VCaP (cell line): ENCODE measurements around the gene LCN10.

Source experiments
- H3K27ac ChIP-seq: fragments of 450-650 bp; 2 replicates; pipeline ENCODE4 v1.5.1; 2017
- TF ChIP-seq, protein P1 (sequence below): fragments of 450-650 bp; conservative IDR thresholded peaks from 2 replicates; pipeline ENCODE4 v1.5.1; 2017; ENCODE audit warnings: mild to moderate bottlenecking, moderate library complexity

The LCN10 gene

DNA sequence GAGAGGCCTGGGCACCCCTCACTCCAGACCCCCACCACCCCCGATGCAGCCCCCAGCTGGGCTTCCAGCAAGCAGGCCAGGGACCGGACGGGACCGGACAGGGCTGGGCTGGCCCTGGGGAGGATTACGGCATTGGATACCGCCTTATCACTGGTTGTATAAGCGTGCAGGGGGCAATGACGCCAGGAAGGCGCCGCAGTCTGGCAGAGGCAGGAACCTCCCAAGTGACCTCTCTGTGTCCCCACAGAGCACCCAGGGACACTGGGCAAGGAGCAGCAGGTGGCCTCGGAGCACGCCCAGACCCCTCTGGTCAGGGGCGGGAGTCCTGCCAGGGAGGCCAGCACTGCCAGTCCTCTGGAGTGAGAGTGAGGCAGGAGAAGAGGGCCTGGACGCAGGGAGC, 22.3 kb upstream of the LCN10 start:
- H3K27ac ChIP-seq: 0 out of 2 replicates have a peak overlapping the region, but pooled peaks have one; percentile 50
- TF ChIP-seq, protein P1, sequence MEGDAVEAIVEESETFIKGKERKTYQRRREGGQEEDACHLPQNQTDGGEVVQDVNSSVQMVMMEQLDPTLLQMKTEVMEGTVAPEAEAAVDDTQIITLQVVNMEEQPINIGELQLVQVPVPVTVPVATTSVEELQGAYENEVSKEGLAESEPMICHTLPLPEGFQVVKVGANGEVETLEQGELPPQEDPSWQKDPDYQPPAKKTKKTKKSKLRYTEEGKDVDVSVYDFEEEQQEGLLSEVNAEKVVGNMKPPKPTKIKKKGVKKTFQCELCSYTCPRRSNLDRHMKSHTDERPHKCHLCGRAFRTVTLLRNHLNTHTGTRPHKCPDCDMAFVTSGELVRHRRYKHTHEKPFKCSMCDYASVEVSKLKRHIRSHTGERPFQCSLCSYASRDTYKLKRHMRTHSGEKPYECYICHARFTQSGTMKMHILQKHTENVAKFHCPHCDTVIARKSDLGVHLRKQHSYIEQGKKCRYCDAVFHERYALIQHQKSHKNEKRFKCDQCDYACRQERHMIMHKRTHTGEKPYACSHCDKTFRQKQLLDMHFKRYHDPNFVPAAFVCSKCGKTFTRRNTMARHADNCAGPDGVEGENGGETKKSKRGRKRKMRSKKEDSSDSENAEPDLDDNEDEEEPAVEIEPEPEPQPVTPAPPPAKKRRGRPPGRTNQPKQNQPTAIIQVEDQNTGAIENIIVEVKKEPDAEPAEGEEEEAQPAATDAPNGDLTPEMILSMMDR: no peak

DNA sequence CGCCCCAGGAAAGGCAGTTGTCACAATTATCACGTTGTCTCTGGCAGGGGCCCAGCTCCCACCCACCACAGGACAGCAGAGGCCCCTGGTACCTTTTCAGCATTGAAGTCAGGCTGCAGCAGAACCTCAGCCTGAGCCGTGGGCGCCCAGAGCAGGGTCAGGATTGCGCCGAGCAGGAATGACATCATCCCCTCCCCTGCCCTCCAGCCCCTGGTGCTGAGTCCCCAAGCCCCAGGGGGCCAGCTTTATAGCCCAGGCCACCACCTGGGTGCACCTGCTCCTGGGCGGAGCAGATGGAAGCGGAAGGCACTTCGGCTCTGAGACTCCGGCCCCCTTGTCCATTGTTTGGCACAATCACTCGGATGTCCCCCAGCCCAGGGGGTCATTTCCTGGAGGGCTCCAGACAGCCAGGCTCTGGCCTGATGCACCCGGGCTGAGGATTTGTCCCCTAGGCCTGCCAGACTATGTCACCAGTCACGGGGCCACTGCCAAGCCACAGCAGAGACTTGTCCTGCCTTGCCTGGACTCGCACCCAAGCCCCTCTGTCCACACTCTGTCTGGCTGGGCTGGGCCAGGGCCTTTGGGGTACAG, 21.7 kb upstream of the LCN10 start, which contains the start of gene LCN15:
Gene LCN15, minus strand, starts transcription at position 218 of the 591 bp plus-strand sequence. Its CDS starts 30 bp downstream, at position 188.
- peak within 1 kb of the TSS; percentile 50; the same call in 1 of the 2 replicates for H3K27ac ChIP-seq
- TF ChIP-seq, protein P1: no peak

DNA sequence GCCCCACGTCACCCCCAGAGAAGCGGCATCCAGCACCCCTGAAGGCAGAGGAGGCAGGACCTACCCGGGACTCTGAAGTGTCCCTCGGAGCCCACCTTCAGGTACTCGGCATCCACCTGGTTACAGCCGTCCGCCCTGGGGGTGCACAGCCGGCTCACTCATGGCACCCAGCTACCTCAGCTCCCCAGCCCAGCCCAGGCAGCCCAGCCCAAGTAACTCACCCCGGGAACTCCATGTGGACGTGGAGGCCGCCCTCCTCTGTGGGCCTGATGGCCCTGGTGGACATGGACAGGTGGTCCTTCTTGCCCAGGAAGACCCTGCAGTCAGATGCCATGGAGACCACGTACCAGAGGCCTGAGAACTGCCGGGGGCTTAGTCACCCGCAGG, 20.9 kb upstream of the LCN10 start:
- TF ChIP-seq, protein P1: no peak
- no peak overlapping the region; the same call in 1 of the 2 replicates for H3K27ac ChIP-seq

DNA sequence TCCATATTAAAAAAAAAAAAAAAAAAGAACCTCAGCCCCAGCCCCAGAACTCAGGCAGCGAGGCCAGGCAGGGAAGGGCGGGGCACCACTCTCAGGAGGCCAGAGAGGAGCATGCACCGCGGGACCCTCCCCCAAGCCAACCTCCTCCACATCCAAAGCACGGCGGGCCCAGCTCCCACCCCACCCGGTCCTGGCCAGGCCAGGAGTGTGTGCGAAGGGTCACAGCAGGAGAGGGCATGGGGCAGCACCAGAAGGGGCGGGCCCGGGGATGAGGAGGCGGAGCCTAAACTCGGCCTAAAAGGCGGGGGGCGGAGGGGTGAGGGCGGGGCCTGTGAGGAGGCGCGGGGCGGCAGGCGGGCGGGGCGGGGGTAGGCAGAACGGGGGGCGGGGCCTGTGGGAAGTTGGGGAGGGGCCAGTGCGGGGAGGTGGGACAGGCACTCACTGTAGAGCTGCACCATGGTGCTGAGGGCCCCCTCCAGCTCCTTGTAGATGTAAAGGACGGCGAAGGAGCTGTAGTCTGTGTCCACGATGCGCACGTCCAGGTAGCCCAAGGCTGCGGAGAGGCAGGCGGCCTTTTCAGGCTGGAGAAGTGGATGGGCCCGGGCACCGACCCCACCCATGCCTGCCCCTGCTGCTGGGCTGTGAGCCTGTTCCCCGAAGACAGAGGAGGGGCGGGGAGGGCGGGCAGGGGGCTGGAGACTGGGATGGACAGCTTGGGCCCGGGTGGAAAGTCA, 20.3 kb upstream of the LCN10 start:
- no peak overlapping the region; the same call in 1 of the 2 replicates for H3K27ac ChIP-seq

DNA sequence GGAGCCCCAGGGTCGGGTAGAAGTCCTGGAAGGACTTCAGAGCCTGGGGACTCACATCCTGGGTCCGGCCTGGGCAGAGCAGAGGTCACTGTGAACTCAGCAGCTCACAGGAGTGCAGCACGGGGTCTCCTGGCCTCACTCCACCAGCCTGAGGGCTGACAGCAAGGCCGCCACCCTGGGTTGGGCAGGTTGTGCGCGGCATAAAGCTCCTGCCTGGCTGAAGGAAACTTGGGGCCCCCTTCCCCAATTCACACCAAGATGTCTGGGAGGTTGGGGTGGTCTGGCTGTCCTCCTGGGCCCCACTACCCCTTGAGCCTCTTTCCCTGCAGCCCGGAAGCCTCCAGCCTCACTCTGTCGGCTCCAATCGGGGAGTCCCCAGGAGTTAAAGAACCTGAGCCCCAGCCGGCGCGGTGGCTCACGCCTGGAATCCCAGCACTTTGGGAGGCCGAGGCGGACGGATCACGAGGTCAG, 19.5 kb upstream of the LCN10 start:
- no peak overlapping the region for H3K27ac ChIP-seq
- TF ChIP-seq, protein P1: no peak

More for the DNA sequence above, 20.3 kb upstream of the LCN10 start:
- TF ChIP-seq, protein P1: no peak

DNA sequence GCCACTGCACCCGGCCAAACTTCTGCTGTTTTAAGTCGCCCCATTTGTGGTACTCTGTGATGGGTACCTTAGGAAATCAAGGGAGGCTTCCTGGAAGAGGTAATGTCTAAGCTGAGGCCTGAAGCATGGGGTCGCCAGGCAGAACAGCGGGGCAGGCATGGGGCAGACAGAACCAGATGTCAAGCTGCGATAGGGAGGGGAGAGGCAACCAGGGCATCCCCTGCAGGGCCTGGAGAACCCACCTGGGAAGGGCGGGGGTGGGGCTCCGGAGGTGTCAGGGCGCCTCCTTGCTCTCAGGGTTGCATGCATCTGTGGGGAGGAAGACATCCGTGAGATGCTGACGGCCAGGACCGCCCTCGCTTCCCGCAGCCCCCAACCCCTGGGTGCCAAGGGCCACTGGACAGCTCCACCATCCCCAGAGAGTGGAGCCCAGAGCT, 18.8 kb upstream of the LCN10 start:
- H3K27ac ChIP-seq: peak overlapping the region; percentile 20; the same call in 1 of the 2 replicates

More for the DNA sequence above, 18.8 kb upstream of the LCN10 start:
- TF ChIP-seq, protein P1: no peak
